OCI-LY1 (cell line): ENCODE data around the gene PCK1.

Experiments used
- H2AFZ ChIP-seq: fragments of 200-600 bp; sonication (generic), shearing (Covaris generic); 2 replicates; pipeline ENCODE4 v1.6.0; 2014; ENCODE audit warnings: antibody characterized with exemption, mild to moderate bottlenecking, low read length
- H3F3A ChIP-seq: fragments of 200-600 bp; sonication (generic), shearing (Covaris generic); 2 replicates; pipeline ENCODE4 v1.6.0; 2014; ENCODE audit warnings: mild to moderate bottlenecking, antibody characterized with exemption, low read length, moderate library complexity; ENCODE audit not compliant: insufficient read depth
- H3K27ac ChIP-seq: fragments of 200-600 bp; sonication (generic); 2 replicates; pipeline ENCODE4 v1.5.1; 2014; ENCODE audit warnings: low read length, mixed run types, mild to moderate bottlenecking, low read depth; ENCODE audit not compliant: poor library complexity, severe bottlenecking
- H3K27me3 ChIP-seq: fragments of 200-600 bp; sonication (generic); 2 replicates; pipeline ENCODE4 v1.6.0; 2014; ENCODE audit warnings: antibody characterized with exemption, mild to moderate bottlenecking, low read length, moderate library complexity; ENCODE audit not compliant: insufficient read depth
- H3K36me3 ChIP-seq: fragments of 200-600 bp; sonication (generic); 2 replicates; pipeline ENCODE4 v1.6.1; 2014; ENCODE audit warnings: mild to moderate bottlenecking, antibody characterized with exemption, low read length, moderate library complexity, mixed read lengths; ENCODE audit not compliant: insufficient read depth
- H3K4me1 ChIP-seq: fragments of 200-600 bp; sonication (generic); 2 replicates; pipeline ENCODE4 v1.5.1; 2014; ENCODE audit warnings: mild to moderate bottlenecking, low read length, moderate library complexity; ENCODE audit not compliant: insufficient read depth, severe bottlenecking
- H3K4me2 ChIP-seq: fragments of 200-600 bp; sonication (generic), shearing (Covaris generic); 2 replicates; pipeline ENCODE4 v1.6.1; 2014; ENCODE audit warnings: low read length
- H3K4me3 ChIP-seq: fragments of 200-600 bp; sonication (generic); 2 replicates; pipeline ENCODE4 v1.5.1; 2014; ENCODE audit warnings: low read length, low read depth, mild to moderate bottlenecking, mixed read lengths; ENCODE audit not compliant: poor library complexity, severe bottlenecking
- H3K79me2 ChIP-seq: fragments of 200-600 bp; shearing (Covaris generic); 2 replicates; pipeline ENCODE4 v1.6.1; 2016; ENCODE audit warnings: mixed run types, low read length, mixed read lengths; ENCODE audit not compliant: insufficient read depth
- H3K9ac ChIP-seq: fragments of 200-600 bp; sonication (generic), shearing (Covaris generic); 2 replicates; pipeline ENCODE4 v1.6.1; 2014; ENCODE audit warnings: mild to moderate bottlenecking, low read length, mixed read lengths
- H3K9me2 ChIP-seq: fragments of 200-600 bp; sonication (generic), shearing (Covaris generic); 2 replicates; pipeline ENCODE4 v1.6.1; 2014; ENCODE audit warnings: low read depth, mild to moderate bottlenecking, low read length, mixed read lengths
- H3K9me3 ChIP-seq: fragments of 200-600 bp; shearing (Covaris generic); 2 replicates; pipeline ENCODE4 v1.6.1; 2014; ENCODE audit warnings: low read length, mixed read lengths
- H4K20me1 ChIP-seq: fragments of 200-600 bp; sonication (generic), shearing (Covaris generic); 2 replicates; pipeline ENCODE4 v1.6.0; 2016; ENCODE audit warnings: mild to moderate bottlenecking, low read length; ENCODE audit not compliant: insufficient read depth
- EZH2 ChIP-seq: fragments of 200-600 bp; sonication (generic), shearing (Covaris generic); IDR thresholded peaks from 2 replicates; pipeline ENCODE4 v1.8.0; 2017; ENCODE audit warnings: borderline replicate concordance, mixed run types, mild to moderate bottlenecking, antibody characterized with exemption, low read length, moderate library complexity, mixed read lengths
- TF ChIP-seq, protein P1 (sequence below): fragments of 200-600 bp; sonication (generic), shearing (Covaris generic); IDR thresholded peaks from 2 replicates; pipeline ENCODE4 v1.5.1; 2017; ENCODE audit warnings: mild to moderate bottlenecking, antibody characterized with exemption, low read length, moderate library complexity, mixed read lengths

The PCK1 gene

GRCh38 chr20:57564180-57564802, 3.4 kb downstream of the PCK1 start:
- no peaks in the 10 kb centered on the region for H3K9me3 ChIP-seq
- TF ChIP-seq, protein P1, sequence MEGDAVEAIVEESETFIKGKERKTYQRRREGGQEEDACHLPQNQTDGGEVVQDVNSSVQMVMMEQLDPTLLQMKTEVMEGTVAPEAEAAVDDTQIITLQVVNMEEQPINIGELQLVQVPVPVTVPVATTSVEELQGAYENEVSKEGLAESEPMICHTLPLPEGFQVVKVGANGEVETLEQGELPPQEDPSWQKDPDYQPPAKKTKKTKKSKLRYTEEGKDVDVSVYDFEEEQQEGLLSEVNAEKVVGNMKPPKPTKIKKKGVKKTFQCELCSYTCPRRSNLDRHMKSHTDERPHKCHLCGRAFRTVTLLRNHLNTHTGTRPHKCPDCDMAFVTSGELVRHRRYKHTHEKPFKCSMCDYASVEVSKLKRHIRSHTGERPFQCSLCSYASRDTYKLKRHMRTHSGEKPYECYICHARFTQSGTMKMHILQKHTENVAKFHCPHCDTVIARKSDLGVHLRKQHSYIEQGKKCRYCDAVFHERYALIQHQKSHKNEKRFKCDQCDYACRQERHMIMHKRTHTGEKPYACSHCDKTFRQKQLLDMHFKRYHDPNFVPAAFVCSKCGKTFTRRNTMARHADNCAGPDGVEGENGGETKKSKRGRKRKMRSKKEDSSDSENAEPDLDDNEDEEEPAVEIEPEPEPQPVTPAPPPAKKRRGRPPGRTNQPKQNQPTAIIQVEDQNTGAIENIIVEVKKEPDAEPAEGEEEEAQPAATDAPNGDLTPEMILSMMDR: no peak
- TF ChIP-seq EZH2: no peak
- H4K20me1 ChIP-seq: no peaks in the 10 kb centered on the region
- no peaks in the 10 kb centered on the region for H3K36me3 ChIP-seq
- no peak overlapping the region for H2AFZ ChIP-seq
- no peak overlapping the region for H3K27ac ChIP-seq
- H3K9ac ChIP-seq: no peak overlapping the region
- H3K27me3 ChIP-seq: peaks cover 9% of the 10 kb centered on the region; the same call in 1 of the 2 replicates
- H3K4me1 ChIP-seq: no peaks in the 10 kb centered on the region
- H3K9me2 ChIP-seq: no peaks in the 10 kb centered on the region
- no peaks in the 10 kb centered on the region for H3F3A ChIP-seq
- H3K4me2 ChIP-seq: no peak overlapping the region
- no peak overlapping the region for H3K4me3 ChIP-seq
- H3K79me2 ChIP-seq: no peaks in the 10 kb centered on the region

DNA sequence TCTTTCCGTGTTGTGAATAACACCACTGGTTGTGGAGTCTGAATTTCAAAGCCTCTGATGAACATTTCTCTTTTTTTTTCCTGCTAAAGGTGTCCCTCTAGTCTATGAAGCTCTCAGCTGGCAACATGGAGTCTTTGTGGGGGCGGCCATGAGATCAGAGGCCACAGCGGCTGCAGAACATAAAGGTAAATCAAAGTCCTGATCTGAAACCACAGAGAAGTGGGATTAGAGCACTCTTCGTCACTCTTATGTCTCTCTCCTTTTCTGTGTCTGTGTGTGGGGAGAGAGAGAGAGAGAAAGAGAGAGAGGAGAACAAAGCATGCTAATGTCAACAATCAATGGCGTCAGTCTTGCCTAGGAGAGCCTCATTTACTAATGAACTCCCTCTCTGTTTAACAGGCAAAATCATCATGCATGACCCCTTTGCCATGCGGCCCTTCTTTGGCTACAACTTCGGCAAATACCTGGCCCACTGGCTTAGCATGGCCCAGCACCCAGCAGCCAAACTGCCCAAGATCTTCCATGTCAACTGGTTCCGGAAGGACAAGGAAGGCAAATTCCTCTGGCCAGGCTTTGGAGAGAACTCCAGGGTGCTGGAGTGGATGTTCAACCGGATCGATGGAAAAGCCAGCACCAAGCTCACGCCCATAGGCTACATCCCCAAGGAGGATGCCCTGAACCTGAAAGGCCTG, 4.2 kb downstream of the PCK1 start:
- no peaks in the 10 kb centered on the region for H3K4me1 ChIP-seq
- H3K4me3 ChIP-seq: no peak overlapping the region
- H3F3A ChIP-seq: no peaks in the 10 kb centered on the region
- H2AFZ ChIP-seq: no peak overlapping the region
- H3K79me2 ChIP-seq: no peaks in the 10 kb centered on the region
- H3K9me3 ChIP-seq: no peaks in the 10 kb centered on the region
- no peak overlapping the region for H3K27ac ChIP-seq
- no peak overlapping the region for H3K9ac ChIP-seq
- H3K27me3 ChIP-seq: peaks cover 7% of the 10 kb centered on the region; the same call in 1 of the 2 replicates
- H3K9me2 ChIP-seq: no peaks in the 10 kb centered on the region
- TF ChIP-seq, protein P1: no peak
- TF ChIP-seq EZH2: no peak
- H3K4me2 ChIP-seq: no peak overlapping the region
- H3K36me3 ChIP-seq: no peaks in the 10 kb centered on the region
- no peaks in the 10 kb centered on the region for H4K20me1 ChIP-seq

DNA sequence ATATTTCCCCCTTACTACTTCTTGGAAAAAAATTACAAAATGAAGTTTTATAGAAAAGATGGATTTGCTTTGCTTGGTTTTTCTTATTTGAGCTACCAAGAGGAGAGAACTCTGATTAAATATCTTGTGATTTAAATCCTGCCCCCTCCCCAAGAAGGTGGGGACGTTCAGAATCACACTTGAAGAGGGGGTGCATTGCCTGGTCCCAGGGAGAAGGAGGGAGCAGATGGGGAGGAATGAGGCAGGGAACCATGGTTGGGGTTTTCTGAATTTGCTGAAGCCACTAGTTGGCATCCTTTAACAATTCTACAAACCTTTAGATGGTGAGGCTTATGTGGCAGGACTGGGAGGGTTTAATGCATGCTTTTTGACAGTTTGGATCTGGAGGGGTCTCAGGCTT, 5.5 kb downstream of the PCK1 start:
- H3F3A ChIP-seq: no peaks in the 10 kb centered on the region
- TF ChIP-seq, protein P1: no peak
- no peak for TF ChIP-seq EZH2
- no peak overlapping the region for H3K4me3 ChIP-seq
- H3K27ac ChIP-seq: no peak overlapping the region
- no peaks in the 10 kb centered on the region for H3K36me3 ChIP-seq
- no peaks in the 10 kb centered on the region for H4K20me1 ChIP-seq
- no peaks in the 10 kb centered on the region for H3K9me2 ChIP-seq
- H3K4me2 ChIP-seq: no peak overlapping the region
- no peaks in the 10 kb centered on the region for H3K9me3 ChIP-seq
- no peak overlapping the region for H2AFZ ChIP-seq
- H3K27me3 ChIP-seq: 0 out of 2 replicates have a peak, but pooled peaks cover 4% of the 10 kb centered on the region
- H3K9ac ChIP-seq: no peak overlapping the region
- H3K4me1 ChIP-seq: no peaks in the 10 kb centered on the region
- H3K79me2 ChIP-seq: no peaks in the 10 kb centered on the region
